Measurements from ENCODE around the gene ASTL. TPM values are rescaled to one million over a fixed set of nuclear protein-coding genes. Genes with fewer than 3 reads are reported as not detected.
"Not testable (repeated sequence)": the region's sequence is repeated elsewhere in the genome, so short reads cannot be mapped to it uniquely, and the experiment has no call there.

Gene ASTL
- total RNA-seq, 2 donors from 2014 or later: 0.31 to 0.45 TPM

GRCh38 chr2:96092573-96092877 is 45.8 kb downstream of the ASTL start:
- DNase-seq (no peak), ATAC-seq (no peak)
- intact Hi-C loops (cut with DNase I, micrococcal nuclease): no loop called here

- ATAC-seq (peak; percentile 71), DNase-seq (peak; percentile 54 to 66)
- intact Hi-C loops (cut with DNase I, micrococcal nuclease): no loop called here
Observed at GRCh38 chr2:96091711-96092572, 46.4 kb downstream of the ASTL start.

- peak; percentile 79 to 82 for DNase-seq
- peak; percentile 96 for ATAC-seq
Observed at GRCh38 chr2:96091141-96091710, 47.1 kb downstream of the ASTL start.

GRCh38 chr2:96090196-96090926 is 47.9 kb downstream of the ASTL start:
- DNase-seq (no peak), ATAC-seq (no peak)
- intact Hi-C loops (cut with DNase I, micrococcal nuclease): no loop called here

More at GRCh38 chr2:96091141-96091710, 47.1 kb downstream of the ASTL start:
- intact Hi-C loops (cut with DNase I, micrococcal nuclease): no loop called here

- DNase-seq (no peak), ATAC-seq (no peak)
- intact Hi-C loops (cut with DNase I, micrococcal nuclease): no loop called here
Observed at GRCh38 chr2:96089356-96090195, 48.7 kb downstream of the ASTL start.

- DNase-seq (no peak), ATAC-seq (no peak)
- intact Hi-C loops (cut with DNase I, micrococcal nuclease): no loop called here
Observed at GRCh38 chr2:96088340-96089335, 49.7 kb downstream of the ASTL start.

- intact Hi-C loops (cut with DNase I, micrococcal nuclease): no loop called here
- DNase-seq (no peak), ATAC-seq (no peak)
Observed at GRCh38 chr2:96087130-96087529, 51.2 kb downstream of the ASTL start.

- no peak for DNase-seq
- ATAC-seq: no peak
- intact Hi-C loops (cut with DNase I, micrococcal nuclease): no loop called here
Observed at GRCh38 chr2:96085541-96086355, 52.6 kb downstream of the ASTL start.

- ATAC-seq; intact Hi-C loops (cut with DNase I, micrococcal nuclease): not testable (repeated sequence)
Observed at GRCh38 chr2:96084858-96085518, 53.3 kb downstream of the ASTL start.

GRCh38 chr2:96083989-96084857 is 54.1 kb downstream of the ASTL start:
- ATAC-seq (no peak), DNase-seq (no peak)
- intact Hi-C loops (cut with DNase I, micrococcal nuclease): no loop called here

More at GRCh38 chr2:96084858-96085518, 53.3 kb downstream of the ASTL start:
- DNase-seq: not testable (repeated sequence)

- DNase-seq: no peak
- intact Hi-C loops (cut with DNase I, micrococcal nuclease): no loop called here
- no peak for ATAC-seq
Observed at GRCh38 chr2:96083064-96083939, 55.0 kb downstream of the ASTL start.

GRCh38 chr2:96082211-96083063 is 55.9 kb downstream of the ASTL start:
- ATAC-seq: no peak
- DNase-seq: no peak
- intact Hi-C loops (cut with DNase I, micrococcal nuclease): no loop called here

GRCh38 chr2:96081042-96081441 is 57.3 kb downstream of the ASTL start:
- DNase-seq: no peak
- ATAC-seq: no peak
- intact Hi-C loops (cut with DNase I, micrococcal nuclease): no loop called here

Measured in left colon (tissue), 2 donors.